OCI-LY7 (cell line): ENCODE data around the gene C17orf113. TPM values are rescaled to one million over a fixed set of nuclear protein-coding genes. Genes with fewer than 3 reads are reported as not detected.

Experiments
- BruUV-seq: library from RNA; stranded (reverse); fragments of 400-500 nt; replicated peaks from 2 replicates; lab custom pipeline; 2021; lab: Mats Ljungman, UMichigan
- CTCF ChIA-PET: fragments of 300-600 bp; sonication (Branson Sonifier 250); formaldehyde crosslinking; loops from one replicate; lab custom pipeline; 2022; ENCODE audit warnings: antibody characterized with exemption; ENCODE audit not compliant: unreplicated experiment; lab: Charles Lee
- POLR2A ChIA-PET: fragments of 300-600 bp; sonication (Branson Sonifier 250); formaldehyde crosslinking; loops from one replicate; lab custom pipeline; 2022; ENCODE audit warnings: antibody characterized with exemption; lab: Charles Lee
- DNase-seq: peaks from one replicate; pipeline ENCODE4 v3.0.0-alpha.2; 2015; ENCODE audit warnings: low spot score
- H2AFZ ChIP-seq: fragments of 200-600 bp; sonication (generic), shearing (Covaris generic); 2 replicates; pipeline ENCODE4 v1.6.1; 2014; ENCODE audit warnings: mild to moderate bottlenecking, antibody characterized with exemption, low read length, moderate library complexity
- H3K27ac ChIP-seq: fragments of 200-600 bp; sonication (generic); 2 replicates; pipeline ENCODE4 v1.5.1; 2014; ENCODE audit warnings: mixed run types, low read depth, mild to moderate bottlenecking, moderate library complexity, low read length, inconsistent platforms; ENCODE audit not compliant: poor library complexity, severe bottlenecking
- H3K36me3 ChIP-seq: fragments of 200-600 bp; sonication (generic); 2 replicates; pipeline ENCODE4 v1.6.1; 2014; ENCODE audit warnings: mild to moderate bottlenecking, antibody characterized with exemption, low read length, moderate library complexity, mixed read lengths; ENCODE audit not compliant: insufficient read depth
- H3K4me1 ChIP-seq: fragments of 200-600 bp; sonication (generic); 2 replicates; pipeline ENCODE4 v1.5.1; 2014; ENCODE audit warnings: mild to moderate bottlenecking, low read length; ENCODE audit not compliant: insufficient read depth, poor library complexity, severe bottlenecking
- H3K4me2 ChIP-seq: fragments of 200-600 bp; sonication (generic); 2 replicates; pipeline ENCODE4 v1.6.1; 2014; ENCODE audit warnings: mild to moderate bottlenecking, low read length
- H3K4me3 ChIP-seq: fragments of 200-600 bp; sonication (generic); 2 replicates; pipeline ENCODE4 v1.5.1; 2014; ENCODE audit warnings: mild to moderate bottlenecking, low read depth, low read length; ENCODE audit not compliant: poor library complexity, severe bottlenecking
- H3K79me2 ChIP-seq: fragments of 200-600 bp; sonication (generic); 2 replicates; pipeline ENCODE4 v1.6.1; 2016; ENCODE audit warnings: low read depth, mild to moderate bottlenecking, low read length, moderate library complexity, mixed read lengths; ENCODE audit not compliant: insufficient read depth
- H3K9me2 ChIP-seq: fragments of 200-600 bp; sonication (generic); 2 replicates; pipeline ENCODE4 v1.6.1; 2016; ENCODE audit warnings: mild to moderate bottlenecking, low read length, mixed read lengths; ENCODE audit not compliant: insufficient read depth
- H3K9me3 ChIP-seq: fragments of 200-600 bp; sonication (generic); 2 replicates; pipeline ENCODE4 v1.6.1; 2014; ENCODE audit warnings: mild to moderate bottlenecking, mixed run types, low read length, mixed read lengths
- H4K20me1 ChIP-seq: fragments of 200-600 bp; sonication (generic); 2 replicates; pipeline ENCODE4 v1.6.1; 2014; ENCODE audit warnings: mild to moderate bottlenecking, antibody characterized with exemption, low read length, moderate library complexity, mixed read lengths; ENCODE audit not compliant: insufficient read depth
- EZH2phosphoT487 ChIP-seq: fragments of 200-600 bp; sonication (generic); IDR thresholded peaks from 2 replicates; pipeline ENCODE4 v1.6.1; 2018; ENCODE audit warnings: low read depth, borderline replicate concordance, mild to moderate bottlenecking, mixed run types, antibody characterized with exemption, low read length, moderate library complexity, mixed read lengths
- intact Hi-C: fragments of 100-400 bp; cut with micrococcal nuclease; formaldehyde crosslinking; loops from one replicate; pipeline ENCODE4 v1.10.0; 2022; ENCODE audit not compliant: unreplicated experiment
- total RNA-seq, 2 experiments: library from RNA; depleted of rRNA in 1 of 2; stranded (reverse); fragments of >200 nt in 1 of 2; shearing (Covaris generic) in 1 of 2; gene quantifications; 2 replicates each; pipeline ENCODE4 v1.2.3, GENCODE V29; 2014 to 2022
- TF ChIP-seq, protein P1 (sequence below): fragments of 200-600 bp; sonication (generic); conservative IDR thresholded peaks from 2 replicates; pipeline ENCODE4 v1.5.1; 2014; ENCODE audit warnings: mild to moderate bottlenecking, antibody characterized with exemption, low read length, moderate library complexity, mixed read lengths

The C17orf113 gene
- total RNA-seq, 2 experiments from 2014 or later = 0.25 TPM

DNA sequence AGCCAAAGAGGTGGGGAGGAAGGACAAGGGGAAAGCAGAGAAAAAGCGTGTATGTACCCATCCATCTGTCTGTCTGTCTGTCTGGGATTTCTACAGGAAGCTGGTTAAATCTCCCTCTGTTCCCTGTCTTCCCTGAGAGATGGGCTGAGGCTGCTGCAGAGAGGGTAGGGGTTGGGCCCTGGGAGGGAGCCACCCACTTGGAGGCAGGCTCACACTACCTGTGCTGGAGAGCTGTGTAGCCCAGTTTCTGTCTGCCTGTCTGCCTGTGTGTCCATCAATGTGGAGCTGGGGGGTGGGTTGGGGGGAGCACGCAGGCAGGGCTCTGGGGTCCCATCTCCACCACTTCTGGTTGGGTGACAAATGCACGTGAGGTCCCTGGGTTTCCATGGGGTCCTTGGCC, 18.6 kb upstream of the C17orf113 start:
- intact Hi-C loops = loop anchor here (5.0 kb wide), 1 partner anchor 33 kb away; no protein-coding TSS in a partner anchor
- Histone ChIP-seq H3K36me3 (no peaks in the 10 kb centered on the region), H3K9me3 (no peaks in the 10 kb centered on the region), H2AFZ (no peak overlapping the region), H3K9me2 (no peaks in the 10 kb centered on the region), H4K20me1 (no peaks in the 10 kb centered on the region), H3K4me1 (peaks cover 20% of the 10 kb centered on the region), H3K27ac (no peak overlapping the region), H3K79me2 (no peaks in the 10 kb centered on the region), H3K4me3 (no peak overlapping the region), H3K4me2 (no peak overlapping the region)
- CTCF ChIA-PET = no interaction called here
- no peak for TF ChIP-seq EZH2phosphoT487
- TF ChIP-seq, protein P1, sequence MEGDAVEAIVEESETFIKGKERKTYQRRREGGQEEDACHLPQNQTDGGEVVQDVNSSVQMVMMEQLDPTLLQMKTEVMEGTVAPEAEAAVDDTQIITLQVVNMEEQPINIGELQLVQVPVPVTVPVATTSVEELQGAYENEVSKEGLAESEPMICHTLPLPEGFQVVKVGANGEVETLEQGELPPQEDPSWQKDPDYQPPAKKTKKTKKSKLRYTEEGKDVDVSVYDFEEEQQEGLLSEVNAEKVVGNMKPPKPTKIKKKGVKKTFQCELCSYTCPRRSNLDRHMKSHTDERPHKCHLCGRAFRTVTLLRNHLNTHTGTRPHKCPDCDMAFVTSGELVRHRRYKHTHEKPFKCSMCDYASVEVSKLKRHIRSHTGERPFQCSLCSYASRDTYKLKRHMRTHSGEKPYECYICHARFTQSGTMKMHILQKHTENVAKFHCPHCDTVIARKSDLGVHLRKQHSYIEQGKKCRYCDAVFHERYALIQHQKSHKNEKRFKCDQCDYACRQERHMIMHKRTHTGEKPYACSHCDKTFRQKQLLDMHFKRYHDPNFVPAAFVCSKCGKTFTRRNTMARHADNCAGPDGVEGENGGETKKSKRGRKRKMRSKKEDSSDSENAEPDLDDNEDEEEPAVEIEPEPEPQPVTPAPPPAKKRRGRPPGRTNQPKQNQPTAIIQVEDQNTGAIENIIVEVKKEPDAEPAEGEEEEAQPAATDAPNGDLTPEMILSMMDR = no peak
- BruUV-seq = no TSS peak
- POLR2A ChIA-PET = interaction anchor here (0.6 kb wide), 1 partner anchor 8 kb away, joined by 3 read pairs; no protein-coding TSS in a partner anchor
- no peak for DNase-seq

DNA sequence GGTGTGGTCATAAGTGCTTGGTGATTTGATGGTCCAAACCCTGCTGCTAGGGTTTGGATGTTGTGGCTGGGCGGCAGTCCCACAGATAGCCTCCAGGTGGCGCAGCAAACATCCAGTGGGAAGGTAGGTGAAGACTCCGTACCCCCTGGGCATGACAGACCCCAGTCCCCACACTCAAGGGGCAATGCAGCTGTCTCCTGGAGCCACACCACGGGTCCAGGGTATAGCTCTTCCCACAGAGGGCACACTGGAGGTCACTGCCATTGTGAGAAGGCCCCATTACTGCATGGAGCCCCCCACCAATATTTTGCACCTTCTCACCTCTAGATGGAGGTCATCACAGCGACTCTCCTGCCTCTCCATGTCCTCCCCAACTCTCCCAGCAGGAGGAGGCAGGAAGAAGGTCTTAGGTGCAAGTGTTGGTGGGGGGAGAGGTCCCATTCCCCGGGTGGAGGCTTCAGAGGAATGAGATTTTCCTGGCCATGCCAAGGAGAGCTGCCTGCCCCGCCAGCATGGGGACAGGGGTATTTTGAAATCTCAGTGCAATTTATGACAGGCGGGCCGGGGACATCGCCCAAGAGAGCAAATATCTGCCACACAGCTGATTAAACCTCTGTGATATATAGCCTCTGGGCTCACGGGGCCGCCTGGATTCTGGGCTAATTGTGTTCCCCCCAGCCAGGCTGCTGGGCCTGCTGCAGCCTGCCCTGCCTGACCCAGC, 17.1 kb upstream of the C17orf113 start:
- no peaks in the 10 kb centered on the region for H3K36me3 ChIP-seq
- ChIA-PET CTCF (interaction anchor here (1.5 kb wide), 1 partner anchor 48 kb away, joined by 3 read pairs; no protein-coding TSS in a partner anchor), POLR2A (interaction anchor here (0.6 to 1.6 kb wide), 2 partner anchors 37 to 67 kb away, joined by 3 to 4 read pairs; no protein-coding TSS in a partner anchor)
- BruUV-seq = no TSS peak
- H3K4me2 ChIP-seq = no peak overlapping the region
- no peaks in the 10 kb centered on the region for H4K20me1 ChIP-seq
- peak; percentile 72 for DNase-seq
- no peaks in the 10 kb centered on the region for H3K79me2 ChIP-seq
- no peak overlapping the region for H2AFZ ChIP-seq
- no peak overlapping the region for H3K4me3 ChIP-seq
- no peak overlapping the region for H3K27ac ChIP-seq
- H3K9me2 ChIP-seq = no peaks in the 10 kb centered on the region
- TF ChIP-seq EZH2phosphoT487 = no peak
- TF ChIP-seq, protein P1 = peak; percentile 99
- intact Hi-C loops = loop anchor here (1.0 to 5.0 kb wide), 4 partner anchors 35 to 104 kb away; no protein-coding TSS in a partner anchor
- no peaks in the 10 kb centered on the region for H3K9me3 ChIP-seq
- H3K4me1 ChIP-seq = peaks cover 23% of the 10 kb centered on the region

- no peak for DNase-seq
- intact Hi-C loops = loop anchor here (5.0 kb wide), 1 partner anchor 37 kb away; no protein-coding TSS in a partner anchor
- no peaks in the 10 kb centered on the region for H4K20me1 ChIP-seq
- POLR2A ChIA-PET = interaction anchor here (0.5 to 1.4 kb wide), 2 partner anchors 45 to 511 kb away, joined by 3 to 5 read pairs; partner anchors contain the start of gene NKIRAS2
- H3K4me2 ChIP-seq = no peak overlapping the region
- H3K27ac ChIP-seq = no peak overlapping the region
- no peaks in the 10 kb centered on the region for H3K9me2 ChIP-seq
- peaks cover 11% of the 10 kb centered on the region for H3K4me1 ChIP-seq
- no peaks in the 10 kb centered on the region for H3K9me3 ChIP-seq
- no peak overlapping the region for H2AFZ ChIP-seq
- TF ChIP-seq, protein P1 = no peak
- TF ChIP-seq EZH2phosphoT487 = no peak
- H3K36me3 ChIP-seq = no peaks in the 10 kb centered on the region
- CTCF ChIA-PET = no interaction called here
- H3K4me3 ChIP-seq = no peak overlapping the region
- no TSS peak for BruUV-seq
- no peaks in the 10 kb centered on the region for H3K79me2 ChIP-seq
Observed at GRCh38 chr17:42065201-42065600, 14.8 kb upstream of the C17orf113 start.
